ENCODE results near the gene HMGA1.

The HMGA1 gene

DNA sequence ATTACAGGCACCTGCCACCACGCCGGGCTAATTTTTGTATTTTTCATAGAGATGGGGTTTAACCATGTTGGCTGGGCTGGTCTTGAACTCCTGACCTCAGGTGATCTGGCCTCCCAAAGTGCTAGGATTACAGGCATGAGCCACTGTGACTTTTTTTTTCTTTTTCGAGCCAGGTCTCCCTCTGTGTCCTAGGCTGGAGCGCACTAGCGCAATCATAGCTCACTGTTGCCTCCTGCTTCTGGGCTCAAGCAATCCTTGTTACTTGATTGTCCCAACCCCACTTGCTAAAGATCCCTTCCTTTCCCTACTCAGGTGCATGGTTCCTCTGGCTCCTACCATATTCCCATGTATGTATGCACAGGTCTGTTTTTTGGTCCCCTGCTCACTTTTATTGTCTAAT, 39.5 kb downstream of the HMGA1 start:
- TF ChIP-seq EP300 (IDR thresholded peaks at IDR 0.05; ENCODE audit: borderline replicate concordance) (no peak), YY1 (IDR thresholded peaks at IDR 0.05; ENCODE audit: low read depth) (no peak)

DNA sequence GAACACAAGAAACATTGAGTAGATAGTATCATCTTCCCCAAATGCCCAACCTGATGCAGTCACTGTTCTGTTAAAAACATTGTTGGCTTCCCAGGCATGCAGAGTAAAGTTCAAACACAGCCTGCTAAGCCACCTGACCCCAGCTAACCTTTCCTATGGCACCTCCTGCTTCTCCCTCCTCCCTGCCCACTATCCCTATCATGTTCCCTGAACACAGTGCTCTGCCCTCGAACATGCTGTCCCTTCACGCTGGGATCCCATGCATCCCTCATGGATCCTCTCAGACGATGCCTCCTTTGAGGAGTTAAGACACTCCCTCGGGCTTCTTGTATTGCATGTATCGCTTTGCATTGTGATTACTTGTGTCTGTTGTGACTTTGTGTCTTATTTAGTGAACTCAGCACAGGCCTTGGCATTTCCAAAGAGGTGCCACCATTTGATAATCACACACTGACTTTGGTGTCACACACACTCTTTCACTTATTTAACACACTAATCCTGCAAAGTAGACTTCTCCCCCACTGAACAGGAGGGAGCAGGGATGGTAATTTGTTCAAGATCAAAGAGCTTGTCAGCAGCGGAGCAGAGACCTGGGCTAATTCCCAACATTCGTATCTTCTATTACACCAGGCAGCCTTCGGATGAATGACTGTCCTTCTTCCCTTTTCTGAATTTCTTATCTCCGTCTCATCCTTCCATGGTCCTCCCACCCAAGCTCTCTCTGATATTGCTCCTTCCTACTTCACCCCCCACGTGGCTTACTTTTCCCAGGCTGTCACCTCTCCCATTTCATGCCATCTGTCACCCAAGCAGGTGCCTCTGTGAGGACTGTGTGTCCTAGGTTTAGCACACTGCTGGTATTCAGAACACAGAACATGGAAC, 40.4 kb downstream of the HMGA1 start:
- TF ChIP-seq RAD21 (IDR thresholded peaks at IDR 0.05; ENCODE audit: low read depth) (no peak), EGR1 (IDR thresholded peaks at IDR 0.05) (no peak), CEBPB (IDR thresholded peaks at IDR 0.05) (no peak), YY1 (IDR thresholded peaks at IDR 0.05; ENCODE audit: low read depth) (no peak), FOXM1 (IDR thresholded peaks at IDR 0.05; ENCODE audit: borderline replicate concordance, low read depth) (no peak), ZBTB7A (IDR thresholded peaks at IDR 0.05; ENCODE audit: low read depth) (no peak), TAF1 (IDR thresholded peaks at IDR 0.05; ENCODE audit: low read depth) (no peak)
- TF ChIP-seq, protein P1, sequence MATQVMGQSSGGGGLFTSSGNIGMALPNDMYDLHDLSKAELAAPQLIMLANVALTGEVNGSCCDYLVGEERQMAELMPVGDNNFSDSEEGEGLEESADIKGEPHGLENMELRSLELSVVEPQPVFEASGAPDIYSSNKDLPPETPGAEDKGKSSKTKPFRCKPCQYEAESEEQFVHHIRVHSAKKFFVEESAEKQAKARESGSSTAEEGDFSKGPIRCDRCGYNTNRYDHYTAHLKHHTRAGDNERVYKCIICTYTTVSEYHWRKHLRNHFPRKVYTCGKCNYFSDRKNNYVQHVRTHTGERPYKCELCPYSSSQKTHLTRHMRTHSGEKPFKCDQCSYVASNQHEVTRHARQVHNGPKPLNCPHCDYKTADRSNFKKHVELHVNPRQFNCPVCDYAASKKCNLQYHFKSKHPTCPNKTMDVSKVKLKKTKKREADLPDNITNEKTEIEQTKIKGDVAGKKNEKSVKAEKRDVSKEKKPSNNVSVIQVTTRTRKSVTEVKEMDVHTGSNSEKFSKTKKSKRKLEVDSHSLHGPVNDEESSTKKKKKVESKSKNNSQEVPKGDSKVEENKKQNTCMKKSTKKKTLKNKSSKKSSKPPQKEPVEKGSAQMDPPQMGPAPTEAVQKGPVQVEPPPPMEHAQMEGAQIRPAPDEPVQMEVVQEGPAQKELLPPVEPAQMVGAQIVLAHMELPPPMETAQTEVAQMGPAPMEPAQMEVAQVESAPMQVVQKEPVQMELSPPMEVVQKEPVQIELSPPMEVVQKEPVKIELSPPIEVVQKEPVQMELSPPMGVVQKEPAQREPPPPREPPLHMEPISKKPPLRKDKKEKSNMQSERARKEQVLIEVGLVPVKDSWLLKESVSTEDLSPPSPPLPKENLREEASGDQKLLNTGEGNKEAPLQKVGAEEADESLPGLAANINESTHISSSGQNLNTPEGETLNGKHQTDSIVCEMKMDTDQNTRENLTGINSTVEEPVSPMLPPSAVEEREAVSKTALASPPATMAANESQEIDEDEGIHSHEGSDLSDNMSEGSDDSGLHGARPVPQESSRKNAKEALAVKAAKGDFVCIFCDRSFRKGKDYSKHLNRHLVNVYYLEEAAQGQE (IDR thresholded peaks at IDR 0.05; ENCODE audit: low read depth) = no peak
- TF ChIP-seq, protein P2, sequence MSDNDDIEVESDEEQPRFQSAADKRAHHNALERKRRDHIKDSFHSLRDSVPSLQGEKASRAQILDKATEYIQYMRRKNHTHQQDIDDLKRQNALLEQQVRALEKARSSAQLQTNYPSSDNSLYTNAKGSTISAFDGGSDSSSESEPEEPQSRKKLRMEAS (IDR thresholded peaks at IDR 0.05) = no peak

DNA sequence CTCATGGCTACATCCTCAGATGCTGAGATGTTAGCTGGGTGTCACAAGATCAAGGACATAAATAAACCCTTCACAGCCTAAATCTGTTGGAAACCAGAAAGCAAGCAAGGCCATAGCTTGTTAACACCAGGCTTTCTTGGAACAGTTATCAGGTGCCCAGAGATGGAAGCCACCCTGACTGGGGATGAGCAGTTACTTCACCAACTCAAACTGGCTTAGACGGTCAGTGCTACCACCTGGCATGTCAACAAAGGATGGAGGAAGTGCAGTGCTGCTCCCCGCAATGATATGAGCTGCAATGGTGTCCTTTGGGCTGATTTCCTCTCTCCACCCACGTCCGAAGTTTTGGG, 41.1 kb downstream of the HMGA1 start:
- TF ChIP-seq NFIC (IDR thresholded peaks at IDR 0.05) (no peak), ZBTB7A (IDR thresholded peaks at IDR 0.05; ENCODE audit: low read depth) (no peak), TEAD4 (IDR thresholded peaks at IDR 0.05) (no peak), CEBPB (IDR thresholded peaks at IDR 0.05) (no peak), TCF12 (IDR thresholded peaks at IDR 0.05; ENCODE audit: low read depth) (no peak), FOXM1 (IDR thresholded peaks at IDR 0.05; ENCODE audit: borderline replicate concordance, low read depth) (no peak), YY1 (IDR thresholded peaks at IDR 0.05; ENCODE audit: low read depth) (no peak), EGR1 (IDR thresholded peaks at IDR 0.05) (no peak), EP300 (IDR thresholded peaks at IDR 0.05; ENCODE audit: borderline replicate concordance) (no peak), RAD21 (IDR thresholded peaks at IDR 0.05; ENCODE audit: low read depth) (no peak), TAF1 (IDR thresholded peaks at IDR 0.05; ENCODE audit: low read depth) (no peak), CREB1 (IDR thresholded peaks at IDR 0.05; ENCODE audit: low read depth) (no peak)
- TF ChIP-seq, protein P1 (IDR thresholded peaks at IDR 0.05; ENCODE audit: low read depth) = no peak
- TF ChIP-seq, protein P2 (IDR thresholded peaks at IDR 0.05) = no peak

DNA sequence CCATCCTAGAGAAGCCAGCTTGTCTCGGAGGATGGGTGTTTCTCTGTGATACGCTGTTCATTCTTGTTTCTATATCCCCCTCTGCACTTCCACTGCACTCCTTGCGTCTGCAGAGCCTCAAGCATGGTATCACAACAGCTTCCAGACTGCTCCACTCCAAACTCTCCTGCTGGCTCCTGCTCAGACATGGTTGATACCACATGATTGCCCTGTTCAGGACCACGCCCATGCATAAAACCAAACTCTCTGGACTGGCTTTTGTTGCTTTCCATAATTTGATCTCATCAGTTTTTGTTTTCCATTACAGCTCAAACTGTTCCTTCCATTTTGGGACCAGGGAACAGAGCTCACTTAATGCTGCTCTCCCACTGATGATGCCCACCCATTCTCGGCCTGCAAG, 42.2 kb downstream of the HMGA1 start:
- no peak for TF ChIP-seq FOXM1 (IDR thresholded peaks at IDR 0.05; ENCODE audit: borderline replicate concordance, low read depth)
- TF ChIP-seq TAF1 (IDR thresholded peaks at IDR 0.05; ENCODE audit: low read depth) = no peak
- TF ChIP-seq, protein P1 (IDR thresholded peaks at IDR 0.05; ENCODE audit: low read depth) = no peak
- TF ChIP-seq EGR1 (IDR thresholded peaks at IDR 0.05) = no peak
- TF ChIP-seq ZBTB7A (IDR thresholded peaks at IDR 0.05; ENCODE audit: low read depth) = no peak
- no peak for TF ChIP-seq TEAD4 (IDR thresholded peaks at IDR 0.05)

DNA sequence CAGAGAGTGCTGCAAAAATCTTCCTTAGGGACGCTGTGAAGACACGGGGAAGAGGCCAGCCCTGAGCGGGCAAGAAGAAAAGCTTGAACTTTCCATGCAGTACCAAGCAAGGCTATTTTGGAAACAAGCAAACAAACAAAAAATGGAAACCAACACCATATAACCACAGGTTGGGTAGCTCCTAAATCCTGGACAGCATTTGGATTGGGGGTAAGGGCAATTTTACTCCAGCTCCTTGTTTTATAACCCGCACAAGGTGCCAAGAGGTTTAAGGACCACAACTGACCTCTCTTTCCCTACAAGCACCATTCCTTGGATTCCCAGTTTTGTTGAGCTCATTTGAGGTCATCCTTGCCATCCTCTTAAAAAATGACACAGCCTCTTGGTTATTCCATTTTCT, 43.5 kb downstream of the HMGA1 start:
- TF ChIP-seq CEBPB (IDR thresholded peaks at IDR 0.05) (no peak), CREB1 (IDR thresholded peaks at IDR 0.05; ENCODE audit: low read depth) (no peak), RAD21 (IDR thresholded peaks at IDR 0.05; ENCODE audit: low read depth) (no peak), EGR1 (IDR thresholded peaks at IDR 0.05) (no peak), TCF12 (IDR thresholded peaks at IDR 0.05; ENCODE audit: low read depth) (no peak), TAF1 (IDR thresholded peaks at IDR 0.05; ENCODE audit: low read depth) (no peak), NFIC (IDR thresholded peaks at IDR 0.05) (no peak), TEAD4 (IDR thresholded peaks at IDR 0.05) (no peak), ZBTB7A (IDR thresholded peaks at IDR 0.05; ENCODE audit: low read depth) (no peak), FOXM1 (IDR thresholded peaks at IDR 0.05; ENCODE audit: borderline replicate concordance, low read depth) (no peak)
- TF ChIP-seq, protein P3, sequence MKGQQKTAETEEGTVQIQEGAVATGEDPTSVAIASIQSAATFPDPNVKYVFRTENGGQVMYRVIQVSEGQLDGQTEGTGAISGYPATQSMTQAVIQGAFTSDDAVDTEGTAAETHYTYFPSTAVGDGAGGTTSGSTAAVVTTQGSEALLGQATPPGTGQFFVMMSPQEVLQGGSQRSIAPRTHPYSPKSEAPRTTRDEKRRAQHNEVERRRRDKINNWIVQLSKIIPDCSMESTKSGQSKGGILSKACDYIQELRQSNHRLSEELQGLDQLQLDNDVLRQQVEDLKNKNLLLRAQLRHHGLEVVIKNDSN (IDR thresholded peaks at IDR 0.05) = no peak
- TF ChIP-seq, protein P2 (IDR thresholded peaks at IDR 0.05) = no peak
- TF ChIP-seq, protein P1 (IDR thresholded peaks at IDR 0.05; ENCODE audit: low read depth) = no peak
